Measurements from ENCODE around the gene LCN15. TPM values are rescaled to one million over a fixed set of nuclear protein-coding genes. Genes with fewer than 3 reads are reported as not detected.

The LCN15 gene
- polyA plus RNA-seq, 4 donors: 0.46 to 38.5 (median 8.8) TPM

- DNase-seq (no peak), FAIRE-seq (no peak)
- Histone ChIP-seq H3K36me3 (ENCODE audit: control insufficient read depth in 3 of 3, insufficient read depth in 2 of 3, low read depth in 1 of 3, low read length in 3 of 3) (peaks cover 10 to 71% (median 20%) of the 10 kb centered on the region in 3 donors), H3K27me3 (ENCODE audit: control insufficient read depth in 3 of 3, insufficient read depth in 3 of 3, low read length in 3 of 3) (no peaks in the 10 kb centered on the region), H3K4me3 (ENCODE audit: low read depth in 1 of 3, low read length in 3 of 3) (no peak overlapping the region), H3K4me1 (ENCODE audit: control insufficient read depth in 3 of 3, insufficient read depth in 2 of 3, low read depth in 1 of 3, low read length in 2 of 3) (peaks cover 0 to 57% (median 3%) of the 10 kb centered on the region in 3 donors), H3K27ac (ENCODE audit: low read depth in 1 of 3, low read length in 2 of 3) (no peak overlapping the region), H3K9me3 (ENCODE audit: control insufficient read depth in 2 of 2, insufficient read depth in 1 of 2, low read depth in 1 of 2, low read length in 1 of 2) (no peaks in the 10 kb centered on the region)
- WGBS, 3 donors: 86 to 90% (median 89%) methylated on average over 22 to 32 of the region's 32 CpGs
These were observed 40.8 kb downstream of the LCN15 start for GRCh38 chr9:136723362-136723976.

GRCh38 chr9:136722969-136723356, 41.4 kb downstream of the LCN15 start:
- Histone ChIP-seq H3K27ac (ENCODE audit: low read depth in 1 of 3, low read length in 2 of 3) (no peak overlapping the region), H3K9me3 (ENCODE audit: control insufficient read depth in 2 of 2, insufficient read depth in 1 of 2, low read depth in 1 of 2, low read length in 1 of 2) (no peaks in the 10 kb centered on the region), H3K4me3 (ENCODE audit: low read depth in 1 of 3, low read length in 3 of 3) (no peak overlapping the region), H3K27me3 (ENCODE audit: control insufficient read depth in 3 of 3, insufficient read depth in 3 of 3, low read length in 3 of 3) (no peaks in the 10 kb centered on the region), H3K36me3 (ENCODE audit: control insufficient read depth in 3 of 3, insufficient read depth in 2 of 3, low read depth in 1 of 3, low read length in 3 of 3) (peaks cover 10 to 71% (median 20%) of the 10 kb centered on the region in 3 donors), H3K4me1 (ENCODE audit: control insufficient read depth in 3 of 3, insufficient read depth in 2 of 3, low read depth in 1 of 3, low read length in 2 of 3) (peaks cover 0 to 57% (median 3%) of the 10 kb centered on the region in 3 donors)
- WGBS, 3 donors: 82 to 88% (median 84%) methylated on average over 24 of the region's 24 CpGs
- FAIRE-seq: no peak
- no peak for DNase-seq

GRCh38 chr9:136722093-136722968, 42.0 kb downstream of the LCN15 start:
- 77 to 80% (median 77%) methylated on average over 28 to 31 of the region's 31 CpGs for WGBS, 3 donors
- no peaks in the 10 kb centered on the region for H3K27me3 ChIP-seq (ENCODE audit: control insufficient read depth in 3 of 3, insufficient read depth in 3 of 3, low read length in 3 of 3)

GRCh38 chr9:136721339-136722092, 42.8 kb downstream of the LCN15 start:
- DNase-seq (no peak), FAIRE-seq (no peak)
- H3K36me3 ChIP-seq (ENCODE audit: control insufficient read depth in 3 of 3, insufficient read depth in 2 of 3, low read depth in 1 of 3, low read length in 3 of 3): peaks cover 10 to 66% (median 20%) of the 10 kb centered on the region in 3 donors
- peaks cover 0 to 52% (median 3%) of the 10 kb centered on the region in 3 donors for H3K4me1 ChIP-seq (ENCODE audit: control insufficient read depth in 3 of 3, insufficient read depth in 2 of 3, low read depth in 1 of 3, low read length in 2 of 3)
- no peak overlapping the region for H3K4me3 ChIP-seq (ENCODE audit: low read depth in 1 of 3, low read length in 3 of 3)
- 62 to 66% (median 62%) methylated on average over 29 to 30 of the region's 30 CpGs for WGBS, 3 donors
- H3K9me3 ChIP-seq (ENCODE audit: control insufficient read depth in 2 of 2, insufficient read depth in 1 of 2, low read depth in 1 of 2, low read length in 1 of 2): no peaks in the 10 kb centered on the region
- no peak overlapping the region for H3K27ac ChIP-seq (ENCODE audit: low read depth in 1 of 3, low read length in 2 of 3)
- peaks cover 0 to 2% (median 0%) of the 10 kb centered on the region in 3 donors for H3K27me3 ChIP-seq (ENCODE audit: control insufficient read depth in 3 of 3, insufficient read depth in 3 of 3, low read length in 3 of 3)

More at GRCh38 chr9:136722093-136722968, 42.0 kb downstream of the LCN15 start:
- peaks cover 0 to 57% (median 3%) of the 10 kb centered on the region in 3 donors for H3K4me1 ChIP-seq (ENCODE audit: control insufficient read depth in 3 of 3, insufficient read depth in 2 of 3, low read depth in 1 of 3, low read length in 2 of 3)
- no peak overlapping the region for H3K27ac ChIP-seq (ENCODE audit: low read depth in 1 of 3, low read length in 2 of 3)
- H3K9me3 ChIP-seq (ENCODE audit: control insufficient read depth in 2 of 2, insufficient read depth in 1 of 2, low read depth in 1 of 2, low read length in 1 of 2): no peaks in the 10 kb centered on the region
- DNase-seq (no peak), FAIRE-seq (no peak)
- H3K4me3 ChIP-seq (ENCODE audit: low read depth in 1 of 3, low read length in 3 of 3): no peak overlapping the region
- H3K36me3 ChIP-seq (ENCODE audit: control insufficient read depth in 3 of 3, insufficient read depth in 2 of 3, low read depth in 1 of 3, low read length in 3 of 3): peaks cover 10 to 71% (median 20%) of the 10 kb centered on the region in 3 donors

- H3K4me1 ChIP-seq (ENCODE audit: control insufficient read depth in 3 of 3, insufficient read depth in 2 of 3, low read depth in 1 of 3, low read length in 2 of 3): peaks cover 0 to 46% (median 0%) of the 10 kb centered on the region in 3 donors
- peaks cover 0 to 2% (median 0%) of the 10 kb centered on the region in 3 donors for H3K27me3 ChIP-seq (ENCODE audit: control insufficient read depth in 3 of 3, insufficient read depth in 3 of 3, low read length in 3 of 3)
- peak overlapping the region in 1 of 3 donors; percentile 37 for H3K27ac ChIP-seq (ENCODE audit: low read depth in 1 of 3, low read length in 2 of 3)
- WGBS, 3 donors: 68 to 71% (median 69%) methylated on average over 11 of the region's 11 CpGs
- FAIRE-seq (no peak), DNase-seq (no peak)
- no peak overlapping the region for H3K4me3 ChIP-seq (ENCODE audit: low read depth in 1 of 3, low read length in 3 of 3)
- no peaks in the 10 kb centered on the region for H3K9me3 ChIP-seq (ENCODE audit: control insufficient read depth in 2 of 2, insufficient read depth in 1 of 2, low read depth in 1 of 2, low read length in 1 of 2)
- peaks cover 10 to 60% (median 20%) of the 10 kb centered on the region in 3 donors for H3K36me3 ChIP-seq (ENCODE audit: control insufficient read depth in 3 of 3, insufficient read depth in 2 of 3, low read depth in 1 of 3, low read length in 3 of 3)
These were observed 43.4 kb downstream of the LCN15 start for GRCh38 chr9:136720898-136721338.

- 34 to 40% (median 37%) methylated on average over 16 to 20 of the region's 20 CpGs for WGBS, 3 donors
- Histone ChIP-seq H3K27ac (ENCODE audit: low read depth in 1 of 3, low read length in 2 of 3) (peak overlapping the region in 1 of 3 donors; percentile 37), H3K9me3 (ENCODE audit: control insufficient read depth in 2 of 2, insufficient read depth in 1 of 2, low read depth in 1 of 2, low read length in 1 of 2) (no peaks in the 10 kb centered on the region), H3K4me3 (ENCODE audit: low read depth in 1 of 3, low read length in 3 of 3) (no peak overlapping the region), H3K27me3 (ENCODE audit: control insufficient read depth in 3 of 3, insufficient read depth in 3 of 3, low read length in 3 of 3) (peaks cover 0 to 2% (median 0%) of the 10 kb centered on the region in 3 donors), H3K4me1 (ENCODE audit: control insufficient read depth in 3 of 3, insufficient read depth in 2 of 3, low read depth in 1 of 3, low read length in 2 of 3) (peaks cover 0 to 41% (median 0%) of the 10 kb centered on the region in 3 donors), H3K36me3 (ENCODE audit: control insufficient read depth in 3 of 3, insufficient read depth in 2 of 3, low read depth in 1 of 3, low read length in 3 of 3) (peaks cover 7 to 54% (median 17%) of the 10 kb centered on the region in 3 donors)
- no peak for FAIRE-seq
- DNase-seq: no peak
These were observed 43.9 kb downstream of the LCN15 start for GRCh38 chr9:136720251-136720897.

GRCh38 chr9:136719195-136719880, 45.0 kb downstream of the LCN15 start:
- WGBS, 3 donors: 16 to 47% (median 38%) methylated on average over 21 to 24 of the region's 24 CpGs
- DNase-seq (peak in 1 of 2 donors; percentile 36), FAIRE-seq (no peak)
- Histone ChIP-seq H3K4me3 (ENCODE audit: low read depth in 1 of 3, low read length in 3 of 3) (no peak overlapping the region), H3K27ac (ENCODE audit: low read depth in 1 of 3, low read length in 2 of 3) (no peak overlapping the region), H3K36me3 (ENCODE audit: control insufficient read depth in 3 of 3, insufficient read depth in 2 of 3, low read depth in 1 of 3, low read length in 3 of 3) (peaks cover 2 to 49% (median 14%) of the 10 kb centered on the region in 3 donors), H3K4me1 (ENCODE audit: control insufficient read depth in 3 of 3, insufficient read depth in 2 of 3, low read depth in 1 of 3, low read length in 2 of 3) (peaks cover 0 to 42% (median 0%) of the 10 kb centered on the region in 3 donors), H3K9me3 (ENCODE audit: control insufficient read depth in 2 of 2, insufficient read depth in 1 of 2, low read depth in 1 of 2, low read length in 1 of 2) (no peaks in the 10 kb centered on the region), H3K27me3 (ENCODE audit: control insufficient read depth in 3 of 3, insufficient read depth in 3 of 3, low read length in 3 of 3) (peaks cover 0 to 5% (median 0%) of the 10 kb centered on the region in 3 donors)
